Neuronal stem cell (in vitro differentiated cells): ENCODE results near the gene PLEK2.
"Not testable (repeated sequence)": the region's sequence is repeated elsewhere in the genome, so short reads cannot be mapped to it uniquely, and the experiment has no call there.

Experiments used
- DNase-seq: peaks from one replicate; pipeline ENCODE4 v3.0.0-alpha.2; 2013; ENCODE audit warnings: low spot score
- H2AFZ ChIP-seq: one replicate; pipeline ENCODE4 v1.6.1; 2013; ENCODE audit warnings: mild to moderate bottlenecking, low read length, inconsistent platforms
- H2AK5ac ChIP-seq: 2 replicates; pipeline ENCODE4 v1.6.1; 2013; ENCODE audit warnings: low read depth, mild to moderate bottlenecking, inconsistent platforms, low read length, moderate library complexity, mixed read lengths
- H2BK120ac ChIP-seq: 2 replicates; pipeline ENCODE4 v1.6.1; 2013; ENCODE audit warnings: low read depth, mild to moderate bottlenecking, inconsistent platforms, low read length, moderate library complexity, mixed read lengths
- H2BK12ac ChIP-seq: one replicate; pipeline ENCODE4 v1.6.1; 2013; ENCODE audit warnings: low read length, inconsistent platforms
- H2BK15ac ChIP-seq: 2 replicates; pipeline ENCODE4 v1.6.1; 2013; ENCODE audit warnings: mild to moderate bottlenecking, low read length, inconsistent platforms, mixed read lengths
- H2BK5ac ChIP-seq: one replicate; pipeline ENCODE4 v1.6.1; 2013; ENCODE audit warnings: inconsistent platforms, mild to moderate bottlenecking, low read length, moderate library complexity
- H3K14ac ChIP-seq: one replicate; pipeline ENCODE4 v1.6.1; 2013; ENCODE audit warnings: low read length, inconsistent platforms
- H3K18ac ChIP-seq: 2 replicates; pipeline ENCODE4 v1.6.1; 2013; ENCODE audit warnings: low read length, inconsistent platforms
- H3K23ac ChIP-seq: 2 replicates; pipeline ENCODE4 v1.6.1; 2013; ENCODE audit warnings: low read depth, mild to moderate bottlenecking, mixed read lengths, low read length, inconsistent platforms; ENCODE audit not compliant: poor library complexity
- H3K27ac ChIP-seq: replicated peaks from 3 replicates; pipeline ENCODE4 v1.5.1; 2013; ENCODE audit warnings: low read length, inconsistent platforms
- H3K27me3 ChIP-seq, 3 experiments: 2 replicates each; pipeline ENCODE4 v1.6.1; 2013; ENCODE audit warnings: low read length in 3 of 3, mild to moderate bottlenecking in 2 of 3, inconsistent platforms in 1 of 3, low read depth in 1 of 3, mixed read lengths in 1 of 3, moderate library complexity in 1 of 3; ENCODE audit not compliant: control insufficient read depth in 3 of 3, insufficient read depth in 3 of 3
- H3K36me3 ChIP-seq, 2 donors: replicated peaks in 1 of 2; 2 replicates each; pipeline ENCODE4 v1.6.1; 2013; ENCODE audit warnings: low read length in 2 of 2; ENCODE audit not compliant: control insufficient read depth in 2 of 2, insufficient read depth in 2 of 2
- H3K4ac ChIP-seq: 2 replicates; pipeline ENCODE4 v1.6.1; 2013; ENCODE audit warnings: inconsistent platforms, mild to moderate bottlenecking, low read length, moderate library complexity
- H3K4me1 ChIP-seq, 2 donors: 1 replicate in 1 of 2; 2 replicates in 1 of 2; pipeline ENCODE4 v1.6.1; 2013; ENCODE audit warnings: low read length in 2 of 2, low read depth in 1 of 2; ENCODE audit not compliant: control insufficient read depth in 2 of 2, insufficient read depth in 1 of 2
- H3K4me2 ChIP-seq: one replicate; pipeline ENCODE4 v1.6.1; 2013; ENCODE audit warnings: mild to moderate bottlenecking, low read length, inconsistent platforms; ENCODE audit not compliant: insufficient read depth, poor library complexity, severe bottlenecking
- H3K4me3 ChIP-seq, 2 donors: 2 replicates each; pipeline ENCODE4 v1.5.1; 2013; ENCODE audit warnings: low read length in 2 of 2, mild to moderate bottlenecking in 2 of 2, inconsistent platforms in 1 of 2, moderate library complexity in 1 of 2
- H3K79me1 ChIP-seq: one replicate; pipeline ENCODE4 v1.6.1; 2013; ENCODE audit warnings: low read depth, mild to moderate bottlenecking, inconsistent platforms, low read length, moderate library complexity
- H3K9ac ChIP-seq: one replicate; pipeline ENCODE4 v1.6.1; 2013; ENCODE audit warnings: mild to moderate bottlenecking, low read depth, low read length, inconsistent platforms; ENCODE audit not compliant: poor library complexity
- H3K9me3 ChIP-seq, 2 donors: replicated peaks in 1 of 2; 2 replicates each; pipeline versions ENCODE3 to v1.6.1; 2013; ENCODE audit warnings: low read length in 2 of 2, mild to moderate bottlenecking in 2 of 2, inconsistent platforms in 1 of 2, low read depth in 1 of 2, mixed read lengths in 1 of 2, moderate library complexity in 1 of 2; ENCODE audit not compliant: control insufficient read depth in 2 of 2, insufficient read depth in 1 of 2
- H4K8ac ChIP-seq: one replicate; pipeline ENCODE4 v1.6.1; 2013; ENCODE audit warnings: low read depth, mild to moderate bottlenecking, inconsistent platforms, low read length, moderate library complexity
- H4K91ac ChIP-seq: one replicate; pipeline ENCODE4 v1.6.1; 2013; ENCODE audit warnings: low read length, low read depth, mild to moderate bottlenecking, inconsistent platforms; ENCODE audit not compliant: poor library complexity
- whole genome bisulfite sequencing, 2 donors: extraction: QIAGEN DNeasy Blood & Tissue Kit; methylation state at CpG; one replicate each; pipeline ENCODE4 v1.1.7; 2013; ENCODE audit warnings: missing lambda C conversion rate in 2 of 2, mixed read lengths in 1 of 2; ENCODE audit not compliant: insufficient read length in 2 of 2, insufficient replicate concordance in 1 of 2; ENCODE audit errors: extremely low coverage in 2 of 2; 5-methylcytosine and 5-hydroxymethylcytosine counted together

The PLEK2 gene

GRCh38 chr14:67409461-67409860, 2.5 kb downstream of the PLEK2 start:
- H3K9me3 ChIP-seq = no peaks in the 10 kb centered on the region
- no peak overlapping the region for H2BK120ac ChIP-seq
- H4K91ac ChIP-seq = no peak overlapping the region
- no peaks in the 10 kb centered on the region for H3K79me1 ChIP-seq
- H3K18ac ChIP-seq = peak overlapping the region; percentile 18
- H3K14ac ChIP-seq = no peak overlapping the region
- no CpG with 5 or more reads among the region's 8 CpGs for WGBS, 2 donors
- H3K27me3 ChIP-seq = peaks cover 0 to 14% (median 2%) of the 10 kb centered on the region in 3 experiments
- no peak overlapping the region for H3K4me2 ChIP-seq
- H2BK5ac ChIP-seq = no peak overlapping the region
- H3K23ac ChIP-seq = no peak overlapping the region
- no peak overlapping the region for H3K4ac ChIP-seq
- H3K4me3 ChIP-seq = no peak overlapping the region
- H3K27ac ChIP-seq = no peak overlapping the region
- H2BK12ac ChIP-seq = no peak overlapping the region
- no peak for DNase-seq
- H3K36me3 ChIP-seq = no peaks in the 10 kb centered on the region
- H3K9ac ChIP-seq = no peak overlapping the region
- peak overlapping the region; percentile 74 for H2AFZ ChIP-seq
- no peak overlapping the region for H4K8ac ChIP-seq
- H3K4me1 ChIP-seq = peaks cover 0 to 3% of the 10 kb centered on the region in 2 donors
- no peak overlapping the region for H2BK15ac ChIP-seq
- H2AK5ac ChIP-seq = no peak overlapping the region

GRCh38 chr14:67408122-67408801, 3.7 kb downstream of the PLEK2 start:
- H2AFZ ChIP-seq, H2AK5ac ChIP-seq, H4K8ac ChIP-seq, DNase-seq, H3K27ac ChIP-seq, H3K23ac ChIP-seq, H3K9ac ChIP-seq, H3K4me2 ChIP-seq, H2BK12ac ChIP-seq, H2BK120ac ChIP-seq, H2BK15ac ChIP-seq, H3K4me1 ChIP-seq, H3K79me1 ChIP-seq, H2BK5ac ChIP-seq, H3K18ac ChIP-seq, H3K14ac ChIP-seq, H3K36me3 ChIP-seq, H3K4me3 ChIP-seq, H3K4ac ChIP-seq, H3K9me3 ChIP-seq, H4K91ac ChIP-seq: not testable (repeated sequence)
- peaks cover 0 to 14% (median 2%) of the 10 kb centered on the region in 3 experiments for H3K27me3 ChIP-seq
- 100% methylated on average over 1 of the region's 7 CpGs for WGBS, 2 donors

GRCh38 chr14:67405771-67406170, 6.2 kb downstream of the PLEK2 start:
- no peak overlapping the region for H2BK120ac ChIP-seq
- no peak overlapping the region for H2BK5ac ChIP-seq
- H3K9ac ChIP-seq = no peak overlapping the region
- H3K4me3 ChIP-seq = no peak overlapping the region
- H2AK5ac ChIP-seq = no peak overlapping the region
- H2AFZ ChIP-seq = no peak overlapping the region
- no peak overlapping the region for H3K18ac ChIP-seq
- no peak overlapping the region for H2BK15ac ChIP-seq
- H3K36me3 ChIP-seq = no peaks in the 10 kb centered on the region
- no peaks in the 10 kb centered on the region for H3K9me3 ChIP-seq
- DNase-seq = no peak
- WGBS, 2 donors = no CpG with 5 or more reads among the region's 5 CpGs
- no peak overlapping the region for H2BK12ac ChIP-seq
- no peak overlapping the region for H4K8ac ChIP-seq
- H3K14ac ChIP-seq = no peak overlapping the region
- no peak overlapping the region for H4K91ac ChIP-seq
- H3K4me2 ChIP-seq = no peak overlapping the region
- H3K27me3 ChIP-seq = no peaks in the 10 kb centered on the region
- no peak overlapping the region for H3K23ac ChIP-seq
- no peaks in the 10 kb centered on the region for H3K79me1 ChIP-seq
- H3K4me1 ChIP-seq = peaks cover 0 to 3% of the 10 kb centered on the region in 2 donors
- no peak overlapping the region for H3K27ac ChIP-seq
- no peak overlapping the region for H3K4ac ChIP-seq

- Histone ChIP-seq H3K79me1 (no peaks in the 10 kb centered on the region), H3K27ac (no peak overlapping the region), H3K4me3 (no peak overlapping the region), H3K18ac (no peak overlapping the region), H2BK12ac (no peak overlapping the region), H3K9ac (no peak overlapping the region), H2AK5ac (no peak overlapping the region), H3K4me1 (peaks cover 0 to 4% of the 10 kb centered on the region in 2 donors), H2AFZ (no peak overlapping the region), H3K23ac (no peak overlapping the region), H4K8ac (no peak overlapping the region), H3K9me3 (no peaks in the 10 kb centered on the region), H2BK15ac (no peak overlapping the region), H3K4ac (no peak overlapping the region), H2BK5ac (no peak overlapping the region), H4K91ac (no peak overlapping the region), H2BK120ac (no peak overlapping the region), H3K4me2 (no peak overlapping the region), H3K14ac (no peak overlapping the region), H3K36me3 (no peaks in the 10 kb centered on the region), H3K27me3 (no peaks in the 10 kb centered on the region)
- no peak for DNase-seq
- no CpG with 5 or more reads among the region's 4 CpGs for WGBS, 2 donors
Measured at GRCh38 chr14:67400434-67400833, 11.5 kb downstream of the PLEK2 start.
